Right lobe of liver (tissue), 6 donors: Measurements from ENCODE around the gene UCP2. TPM values are rescaled to one million over a fixed set of nuclear protein-coding genes. Genes with fewer than 3 reads are reported as not detected.

Experiments used
- ATAC-seq, 4 donors: fragments of 200-7000 bp; cut with Tn5 transposase; one replicate each; pipeline ENCODE4 v1.9.1; 2020; ENCODE audit warnings: mild to moderate bottlenecking in 4 of 4, moderate library complexity in 4 of 4
- DNase-seq, 3 donors: peaks; one replicate each; pipeline ENCODE4 v3.0.0-alpha.2; 2020
- H3K27ac ChIP-seq, 3 donors: fragments of 200-600 bp; one replicate each; pipeline ENCODE4 v1.8.0; 2022
- H3K27me3 ChIP-seq, 2 donors: fragments of 200-600 bp; one replicate each; pipeline ENCODE4 v1.8.0; 2022
- H3K36me3 ChIP-seq, 4 donors: fragments of 200-600 bp; sonication (generic) in 1 of 4; one replicate each; pipeline versions ENCODE4 v1.5.1 to v1.8.0; 2017 to 2022; ENCODE audit warnings: control low read depth in 1 of 4
- H3K4me1 ChIP-seq, 4 donors: fragments of 200-600 bp; sonication (generic) in 1 of 4; one replicate each; pipeline versions ENCODE4 v1.5.1 to v1.8.0; 2017 to 2022; ENCODE audit warnings: control low read depth in 1 of 4
- H3K4me3 ChIP-seq, 3 donors: fragments of 200-600 bp; one replicate each; pipeline ENCODE4 v1.8.0; 2022
- H3K9me3 ChIP-seq, 4 donors: fragments of 200-600 bp; sonication (generic) in 1 of 4; one replicate each; pipeline versions ENCODE4 v1.5.1 to v1.8.0; 2017 to 2022; ENCODE audit warnings: control low read depth in 1 of 4
- POLR2A ChIP-seq: fragments of 450-650 bp; IDR thresholded peaks from one replicate; pipeline ENCODE4 v1.6.1; 2017; ENCODE audit warnings: antibody characterized with exemption, mild to moderate bottlenecking
- WGBS: methylation state at CpG from one replicate; pipeline ENCODE4 v1.1.6; 2018; ENCODE audit warnings: low coverage, low lambda C conversion rate; ENCODE audit not compliant: insufficient coverage; ENCODE audit errors: missing lambda C conversion rate; 5-methylcytosine and 5-hydroxymethylcytosine counted together
- intact Hi-C, 2 donors: fragments of 100-400 bp; cut with DNase I; formaldehyde crosslinking; loops; one replicate each; pipeline versions ENCODE4 v1.11.2 to v1.14.1; 2022
- total RNA-seq, 6 experiments: library from RNA; depleted of rRNA in 2 of 6; stranded (reverse); fragments of >200 nt in 2 of 6; fragmentation: NEBNext Ultra II Directional in 3 of 6; extraction: Animal tissue kit (Norgen Biotek cat#: 25700) in 3 of 6; gene quantifications; one replicate each; pipeline versions ENCODE4 v1.1.0 to v1.2.4, GENCODE V29; 2016 to 2023
- TF ChIP-seq, protein P1 (sequence below), 4 donors: fragments of 200-600 bp in 3 of 4; fragments of 450-650 bp in 1 of 4; IDR thresholded peaks; one replicate each; pipeline versions ENCODE4 v1.5.1 to v1.8.0; 2016 to 2022; ENCODE audit warnings: antibody characterized with exemption in 4 of 4, mild to moderate bottlenecking in 2 of 4
- donor health status: DM: no; HTN: yes; CAD: no.
- donor health status: DM: no; HTN: no; CAD: no.
- donor health status: DM: no; HTN: no; CAD: no.
- donor health status: DM: no; HTN: yes; CAD: no.
- donor health status: DM: no; HTN: yes; CAD: no.

Gene UCP2
- total RNA-seq, 6 experiments from 2014 or later: 5.2 to 41.3 (median 8.7) TPM

DNA sequence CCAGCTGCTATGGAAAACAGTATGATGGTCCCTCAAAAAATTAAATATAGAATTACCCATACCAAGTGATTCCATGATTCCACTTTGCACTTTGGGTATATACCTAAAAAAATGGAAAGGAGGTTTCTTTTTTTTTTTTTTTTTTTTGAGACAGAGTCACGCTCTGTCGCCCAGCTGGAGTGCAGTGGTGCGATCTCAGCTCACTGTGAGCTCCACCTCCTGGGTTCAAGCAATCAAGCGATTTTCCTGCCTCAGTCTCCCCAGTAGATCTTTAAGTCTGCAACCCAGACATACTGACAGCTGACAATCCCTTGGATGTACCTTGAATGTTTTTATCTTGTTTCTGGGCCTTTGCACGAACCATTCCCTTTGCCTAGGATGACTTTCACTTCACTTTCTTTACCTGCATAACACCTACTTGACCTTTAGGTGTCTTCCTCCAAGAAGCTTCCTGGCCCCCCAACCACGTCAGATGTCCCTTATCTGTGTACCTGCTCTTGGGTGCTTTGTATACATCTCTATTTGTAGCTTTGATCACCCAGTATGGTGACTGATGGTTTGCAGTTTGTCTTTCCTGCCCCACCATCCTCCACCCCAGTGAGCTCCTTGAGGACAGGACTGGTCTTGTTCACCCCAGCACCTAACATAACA lies 14.6 kb upstream of the UCP2 start:
- H3K27me3 ChIP-seq: no peaks in the 10 kb centered on the region
- no peak overlapping the region for H3K27ac ChIP-seq
- DNase-seq (no peak), ATAC-seq (no peak)
- no peaks in the 10 kb centered on the region for H3K36me3 ChIP-seq
- WGBS: 65% methylated on average over 5 of the region's 6 CpGs
- TF ChIP-seq POLR2A: no peak
- TF ChIP-seq, protein P1, sequence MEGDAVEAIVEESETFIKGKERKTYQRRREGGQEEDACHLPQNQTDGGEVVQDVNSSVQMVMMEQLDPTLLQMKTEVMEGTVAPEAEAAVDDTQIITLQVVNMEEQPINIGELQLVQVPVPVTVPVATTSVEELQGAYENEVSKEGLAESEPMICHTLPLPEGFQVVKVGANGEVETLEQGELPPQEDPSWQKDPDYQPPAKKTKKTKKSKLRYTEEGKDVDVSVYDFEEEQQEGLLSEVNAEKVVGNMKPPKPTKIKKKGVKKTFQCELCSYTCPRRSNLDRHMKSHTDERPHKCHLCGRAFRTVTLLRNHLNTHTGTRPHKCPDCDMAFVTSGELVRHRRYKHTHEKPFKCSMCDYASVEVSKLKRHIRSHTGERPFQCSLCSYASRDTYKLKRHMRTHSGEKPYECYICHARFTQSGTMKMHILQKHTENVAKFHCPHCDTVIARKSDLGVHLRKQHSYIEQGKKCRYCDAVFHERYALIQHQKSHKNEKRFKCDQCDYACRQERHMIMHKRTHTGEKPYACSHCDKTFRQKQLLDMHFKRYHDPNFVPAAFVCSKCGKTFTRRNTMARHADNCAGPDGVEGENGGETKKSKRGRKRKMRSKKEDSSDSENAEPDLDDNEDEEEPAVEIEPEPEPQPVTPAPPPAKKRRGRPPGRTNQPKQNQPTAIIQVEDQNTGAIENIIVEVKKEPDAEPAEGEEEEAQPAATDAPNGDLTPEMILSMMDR (IDR thresholded peaks at IDR 0.05): no peak
- H3K9me3 ChIP-seq: no peaks in the 10 kb centered on the region
- no peak overlapping the region for H3K4me3 ChIP-seq
- no peaks in the 10 kb centered on the region for H3K4me1 ChIP-seq
- intact Hi-C loops: no loop called here

DNA sequence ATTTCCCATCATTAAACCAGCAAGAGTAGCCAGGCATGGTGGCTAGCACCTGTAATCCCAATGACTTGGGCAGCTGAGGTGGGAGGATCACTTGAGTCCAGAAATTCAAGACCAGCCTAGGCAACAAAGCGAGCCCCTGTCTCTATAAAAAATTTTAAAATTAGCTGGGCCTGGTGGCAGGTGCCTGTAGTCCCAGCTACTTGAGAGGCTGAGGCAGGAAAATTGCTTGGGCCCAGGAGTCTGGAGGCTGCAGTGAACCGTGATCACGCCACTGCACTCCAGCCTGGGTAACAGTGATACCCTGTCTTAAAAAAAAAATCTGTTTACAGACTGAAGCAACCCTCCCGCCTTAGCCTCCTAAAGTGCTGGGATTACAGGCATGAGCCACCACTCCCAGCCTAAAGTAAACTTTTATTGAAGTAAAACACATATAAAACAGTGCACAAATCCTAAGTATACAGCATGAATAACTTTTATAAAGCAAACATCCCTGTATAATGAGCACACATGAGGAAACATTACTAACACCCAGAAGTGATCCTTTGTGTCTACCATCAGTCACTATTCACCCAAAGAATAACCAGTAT lies 13.6 kb upstream of the UCP2 start:
- Histone ChIP-seq H3K36me3 (no peaks in the 10 kb centered on the region), H3K9me3 (no peaks in the 10 kb centered on the region), H3K27me3 (no peaks in the 10 kb centered on the region), H3K4me3 (no peak overlapping the region), H3K4me1 (no peaks in the 10 kb centered on the region), H3K27ac (no peak overlapping the region)
- ATAC-seq (no peak), DNase-seq (no peak)
- intact Hi-C loops: no loop called here
- TF ChIP-seq, protein P1 (IDR thresholded peaks at IDR 0.05): no peak
- TF ChIP-seq POLR2A: no peak
- WGBS: 100% methylated on average over 1 of the region's 4 CpGs

DNA sequence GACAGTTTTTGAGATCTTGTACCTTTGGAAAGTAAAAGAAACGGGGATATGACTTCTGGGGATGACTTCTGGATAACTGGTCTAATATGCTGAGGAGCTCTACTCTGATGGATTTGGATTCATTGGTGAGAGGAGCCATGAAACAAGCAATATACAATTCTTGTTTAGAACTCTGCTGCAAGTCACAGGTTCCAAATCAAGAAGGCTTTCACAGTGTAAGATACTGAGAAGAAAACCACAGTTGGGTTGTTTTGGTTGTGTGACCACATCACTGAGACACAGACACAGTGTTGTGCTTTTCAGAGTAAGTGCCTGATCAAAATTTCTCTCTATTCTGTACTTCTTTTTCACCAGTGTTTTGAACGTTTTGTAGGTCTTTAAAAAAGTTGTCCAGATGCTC lies 13.1 kb upstream of the UCP2 start:
- WGBS: 47% methylated on average over 2 of the region's 2 CpGs
- no peak for DNase-seq
- Histone ChIP-seq H3K27ac (no peak overlapping the region), H3K27me3 (no peaks in the 10 kb centered on the region), H3K4me1 (no peaks in the 10 kb centered on the region), H3K9me3 (no peaks in the 10 kb centered on the region), H3K36me3 (no peaks in the 10 kb centered on the region), H3K4me3 (no peak overlapping the region)
- ATAC-seq: no peak
- intact Hi-C loops: no loop called here
- TF ChIP-seq, protein P1 (IDR thresholded peaks at IDR 0.05): no peak
- TF ChIP-seq POLR2A: no peak

DNA sequence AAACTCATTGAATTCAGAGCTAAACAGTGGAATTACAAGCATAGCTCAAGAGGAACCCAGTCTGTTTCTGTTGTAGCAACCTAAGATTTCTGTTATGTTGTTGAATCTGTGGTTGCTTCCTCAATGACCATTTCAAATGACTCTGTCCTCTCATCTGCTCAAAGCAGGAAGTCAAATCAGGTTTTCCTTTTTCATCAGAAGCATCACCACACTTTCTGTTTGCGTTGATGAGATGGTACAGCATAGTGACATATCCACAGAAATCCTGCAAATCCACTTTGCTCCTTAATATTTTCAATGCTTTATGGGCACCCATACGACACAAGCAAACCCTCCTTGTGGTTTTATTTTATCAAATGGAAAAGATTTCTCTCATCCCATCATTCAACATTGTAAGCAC lies 12.6 kb upstream of the UCP2 start:
- H3K27ac ChIP-seq: no peak overlapping the region
- no peaks in the 10 kb centered on the region for H3K9me3 ChIP-seq
- no peaks in the 10 kb centered on the region for H3K4me1 ChIP-seq
- H3K36me3 ChIP-seq: no peaks in the 10 kb centered on the region
- no peak overlapping the region for H3K4me3 ChIP-seq
- 68% methylated on average over 2 of the region's 2 CpGs for WGBS
- no peaks in the 10 kb centered on the region for H3K27me3 ChIP-seq
- ATAC-seq (peak in 3 of 4 donors; percentile 36 to 69 (median 39)), DNase-seq (no peak)
- TF ChIP-seq POLR2A: no peak
- TF ChIP-seq, protein P1 (IDR thresholded peaks at IDR 0.05): no peak
- intact Hi-C loops: no loop called here
